MM.1S (cell line): ENCODE data around the gene BRINP2.

ENCODE experiments used
- DNase-seq: peaks from one replicate; pipeline ENCODE4 v3.0.0-alpha.2; 2015
- H2AFZ ChIP-seq: fragments of 300-600 bp; sonication (generic); 2 replicates; pipeline ENCODE4 v1.6.0; 2016; ENCODE audit warnings: antibody characterized with exemption, low read length
- H3F3A ChIP-seq: fragments of 300-600 bp; sonication (generic); 2 replicates; pipeline ENCODE4 v1.6.1; 2016; ENCODE audit warnings: mild to moderate bottlenecking, antibody characterized with exemption, low read length, moderate library complexity, mixed read lengths; ENCODE audit not compliant: insufficient read depth
- H3K27ac ChIP-seq: fragments of 300-600 bp; sonication (generic); 2 replicates; pipeline ENCODE4 v1.5.1; 2016; ENCODE audit warnings: mild to moderate bottlenecking, low read length
- H3K27me3 ChIP-seq: fragments of 300-600 bp; sonication (generic); replicated peaks from 2 replicates; pipeline ENCODE4 v1.6.0; 2016; ENCODE audit warnings: low read length; ENCODE audit not compliant: insufficient read depth
- H3K36me3 ChIP-seq: fragments of 300-600 bp; sonication (generic); replicated peaks from 2 replicates; pipeline ENCODE4 v1.6.1; 2016; ENCODE audit warnings: mild to moderate bottlenecking, low read length, mixed read lengths; ENCODE audit not compliant: insufficient read depth
- H3K4me1 ChIP-seq: fragments of 300-600 bp; sonication (generic); 2 replicates; pipeline ENCODE4 v1.6.1; 2016; ENCODE audit warnings: low read length, mixed read lengths
- H3K4me2 ChIP-seq: fragments of 300-600 bp; sonication (generic); 2 replicates; pipeline ENCODE4 v1.6.0; 2016; ENCODE audit warnings: low read depth, low read length
- H3K4me3 ChIP-seq: fragments of 300-600 bp; sonication (generic); 2 replicates; pipeline ENCODE4 v1.5.1; 2016; ENCODE audit warnings: low read length, mixed read lengths
- H3K79me2 ChIP-seq: fragments of 300-600 bp; sonication (generic); 2 replicates; pipeline ENCODE4 v1.6.1; 2016; ENCODE audit warnings: mixed run types, low read length, mixed read lengths
- H3K9ac ChIP-seq: fragments of 300-600 bp; sonication (generic); 2 replicates; pipeline ENCODE4 v1.6.1; 2016; ENCODE audit warnings: low read length, mixed read lengths
- H3K9me2 ChIP-seq: fragments of 300-600 bp; sonication (generic); replicated peaks from 2 replicates; pipeline ENCODE4 v1.6.1; 2016; ENCODE audit warnings: mild to moderate bottlenecking, low read length, mixed read lengths; ENCODE audit not compliant: insufficient read depth
- H3K9me3 ChIP-seq: fragments of 300-600 bp; sonication (generic); replicated peaks from 2 replicates; pipeline ENCODE4 v1.6.1; 2016; ENCODE audit warnings: mild to moderate bottlenecking, low read length, mixed read lengths; ENCODE audit not compliant: insufficient read depth
- H4K20me1 ChIP-seq: fragments of 300-600 bp; sonication (generic); 2 replicates; pipeline ENCODE4 v1.6.1; 2016; ENCODE audit warnings: mild to moderate bottlenecking, low read length, moderate library complexity, mixed read lengths; ENCODE audit not compliant: insufficient read depth
- EZH2 ChIP-seq: fragments of 300-600 bp; sonication (generic); optimal IDR thresholded peaks from 2 replicates; pipeline ENCODE3; 2017; ENCODE audit warnings: low read depth, mild to moderate bottlenecking, antibody characterized with exemption, low read length, mixed read lengths
- EZH2phosphoT487 ChIP-seq: fragments of 300-600 bp; sonication (generic); IDR thresholded peaks from 2 replicates; pipeline ENCODE4 v1.6.1; 2018; ENCODE audit warnings: antibody characterized with exemption, low read length
- TF ChIP-seq, protein P1 (sequence below): fragments of 300-600 bp; sonication (generic); IDR thresholded peaks from 2 replicates; pipeline ENCODE4 v1.5.1; 2016; ENCODE audit warnings: antibody characterized with exemption, low read length, mixed read lengths

The BRINP2 gene

DNA sequence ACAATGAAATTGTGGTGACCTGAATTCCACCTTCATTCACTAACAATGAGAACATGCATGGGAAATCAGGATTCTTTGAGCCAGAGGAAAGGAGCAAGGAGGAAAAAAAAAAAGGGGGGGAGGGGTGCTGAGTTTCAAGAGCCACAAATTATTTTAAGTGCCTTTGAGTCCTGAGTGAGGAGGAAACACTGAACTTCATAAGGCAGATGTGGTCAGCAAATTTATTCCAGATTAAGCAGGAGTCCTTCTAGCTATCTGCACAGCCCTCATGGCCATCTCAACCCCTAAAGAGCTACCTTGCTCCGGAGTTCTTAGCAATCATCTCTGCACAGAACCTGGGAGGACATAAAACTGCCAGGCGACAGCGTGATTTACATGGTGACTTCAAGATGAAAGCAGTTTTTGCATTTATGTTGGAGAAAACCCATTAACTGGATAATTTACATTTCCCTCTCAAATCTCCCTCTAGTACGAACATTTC is 27.9 kb upstream of the BRINP2 start:
- Histone ChIP-seq H3K27me3 (no peaks in the 10 kb centered on the region), H3F3A (no peaks in the 10 kb centered on the region), H3K4me3 (no peak overlapping the region), H3K9me2 (no peaks in the 10 kb centered on the region), H3K9ac (no peak overlapping the region), H4K20me1 (no peaks in the 10 kb centered on the region), H3K4me2 (no peak overlapping the region), H3K79me2 (no peaks in the 10 kb centered on the region), H3K27ac (no peak overlapping the region), H3K4me1 (no peaks in the 10 kb centered on the region), H2AFZ (no peak overlapping the region), H3K9me3 (no peaks in the 10 kb centered on the region), H3K36me3 (no peaks in the 10 kb centered on the region)
- no peak for DNase-seq
- TF ChIP-seq EZH2phosphoT487 = no peak
- no peak for TF ChIP-seq EZH2
- TF ChIP-seq, protein P1, sequence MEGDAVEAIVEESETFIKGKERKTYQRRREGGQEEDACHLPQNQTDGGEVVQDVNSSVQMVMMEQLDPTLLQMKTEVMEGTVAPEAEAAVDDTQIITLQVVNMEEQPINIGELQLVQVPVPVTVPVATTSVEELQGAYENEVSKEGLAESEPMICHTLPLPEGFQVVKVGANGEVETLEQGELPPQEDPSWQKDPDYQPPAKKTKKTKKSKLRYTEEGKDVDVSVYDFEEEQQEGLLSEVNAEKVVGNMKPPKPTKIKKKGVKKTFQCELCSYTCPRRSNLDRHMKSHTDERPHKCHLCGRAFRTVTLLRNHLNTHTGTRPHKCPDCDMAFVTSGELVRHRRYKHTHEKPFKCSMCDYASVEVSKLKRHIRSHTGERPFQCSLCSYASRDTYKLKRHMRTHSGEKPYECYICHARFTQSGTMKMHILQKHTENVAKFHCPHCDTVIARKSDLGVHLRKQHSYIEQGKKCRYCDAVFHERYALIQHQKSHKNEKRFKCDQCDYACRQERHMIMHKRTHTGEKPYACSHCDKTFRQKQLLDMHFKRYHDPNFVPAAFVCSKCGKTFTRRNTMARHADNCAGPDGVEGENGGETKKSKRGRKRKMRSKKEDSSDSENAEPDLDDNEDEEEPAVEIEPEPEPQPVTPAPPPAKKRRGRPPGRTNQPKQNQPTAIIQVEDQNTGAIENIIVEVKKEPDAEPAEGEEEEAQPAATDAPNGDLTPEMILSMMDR = no peak

DNA sequence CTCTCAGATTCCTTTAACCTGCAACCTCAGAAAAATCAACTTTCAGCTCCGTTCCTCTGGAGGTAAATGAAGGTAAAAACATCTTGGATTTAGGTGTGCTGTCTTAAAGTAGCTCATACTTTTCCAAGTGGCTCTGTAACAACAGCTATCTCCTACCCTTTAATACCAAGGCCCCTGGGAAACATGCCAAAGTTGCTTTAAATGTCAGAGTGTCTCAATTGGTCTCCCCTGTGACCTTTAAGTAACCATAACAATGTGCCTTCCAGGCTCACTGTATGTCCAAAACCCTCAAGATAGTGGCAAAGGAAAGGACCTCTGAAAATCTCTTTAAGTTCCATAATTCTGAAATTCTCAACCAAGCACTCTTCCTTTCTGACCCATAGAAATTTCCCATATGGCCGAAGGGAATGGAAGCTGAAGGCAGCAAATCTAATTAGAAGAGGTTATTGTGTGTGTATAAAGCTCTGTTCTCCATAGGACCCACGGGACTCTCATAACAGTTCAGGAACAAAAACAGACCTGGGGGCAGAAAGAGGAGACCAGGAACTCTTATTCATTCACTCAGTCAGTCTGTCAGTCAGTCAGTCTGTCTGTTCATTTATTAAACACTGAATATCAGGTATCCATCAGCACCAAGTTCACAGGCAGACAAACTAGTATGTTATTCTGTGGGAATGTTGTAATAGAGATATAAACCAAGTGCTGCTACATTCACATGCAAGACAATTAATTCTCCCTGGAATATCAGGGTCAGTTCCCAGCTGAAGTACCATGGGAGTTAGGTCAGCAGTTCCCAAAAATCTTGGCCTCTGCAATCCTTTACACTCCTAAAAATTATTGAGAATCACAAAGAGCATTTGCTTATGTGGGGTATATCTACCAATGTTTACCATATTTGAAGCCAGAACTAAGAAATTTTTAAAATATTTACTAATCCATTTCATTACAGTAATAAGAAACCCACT is 25.4 kb upstream of the BRINP2 start:
- Histone ChIP-seq H3K4me1 (no peaks in the 10 kb centered on the region), H3K9ac (no peak overlapping the region), H3K79me2 (no peaks in the 10 kb centered on the region), H3K27ac (no peak overlapping the region), H4K20me1 (no peaks in the 10 kb centered on the region), H3K9me2 (no peaks in the 10 kb centered on the region), H3K4me2 (no peak overlapping the region), H3K27me3 (no peaks in the 10 kb centered on the region), H2AFZ (no peak overlapping the region), H3K36me3 (no peaks in the 10 kb centered on the region), H3F3A (no peaks in the 10 kb centered on the region), H3K4me3 (no peak overlapping the region), H3K9me3 (no peaks in the 10 kb centered on the region)
- TF ChIP-seq EZH2phosphoT487 = no peak
- DNase-seq = no peak

DNA sequence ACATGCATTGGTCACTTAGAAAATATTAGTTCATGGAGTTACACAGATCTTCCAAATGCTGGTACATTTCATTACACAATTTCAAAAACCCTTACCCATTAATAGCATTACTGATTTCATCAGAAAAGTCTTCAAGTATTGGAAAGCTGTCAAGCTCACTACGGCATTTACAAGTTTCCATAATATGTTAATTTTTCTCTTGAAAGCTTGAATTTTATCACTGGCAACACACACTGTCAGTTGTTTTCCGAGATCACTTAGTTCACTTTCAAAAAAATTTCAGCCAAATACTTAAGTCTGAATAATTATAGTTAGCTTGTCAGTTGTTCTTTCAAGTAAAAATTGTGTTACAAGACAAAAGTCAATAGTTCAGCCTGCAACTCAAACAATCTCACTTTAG is 24.3 kb upstream of the BRINP2 start:
- H4K20me1 ChIP-seq = no peaks in the 10 kb centered on the region
- H2AFZ ChIP-seq = no peak overlapping the region
- no peaks in the 10 kb centered on the region for H3K79me2 ChIP-seq
- no peak overlapping the region for H3K9ac ChIP-seq
- TF ChIP-seq EZH2phosphoT487 = no peak
- no peak for TF ChIP-seq EZH2
- TF ChIP-seq, protein P1 = no peak
- no peaks in the 10 kb centered on the region for H3K27me3 ChIP-seq
- H3K27ac ChIP-seq = no peak overlapping the region
- no peak overlapping the region for H3K4me3 ChIP-seq
- no peaks in the 10 kb centered on the region for H3K4me1 ChIP-seq
- no peak overlapping the region for H3K4me2 ChIP-seq
- DNase-seq = no peak
- H3K9me2 ChIP-seq = no peaks in the 10 kb centered on the region
- H3K36me3 ChIP-seq = no peaks in the 10 kb centered on the region
- no peaks in the 10 kb centered on the region for H3F3A ChIP-seq
- no peaks in the 10 kb centered on the region for H3K9me3 ChIP-seq

DNA sequence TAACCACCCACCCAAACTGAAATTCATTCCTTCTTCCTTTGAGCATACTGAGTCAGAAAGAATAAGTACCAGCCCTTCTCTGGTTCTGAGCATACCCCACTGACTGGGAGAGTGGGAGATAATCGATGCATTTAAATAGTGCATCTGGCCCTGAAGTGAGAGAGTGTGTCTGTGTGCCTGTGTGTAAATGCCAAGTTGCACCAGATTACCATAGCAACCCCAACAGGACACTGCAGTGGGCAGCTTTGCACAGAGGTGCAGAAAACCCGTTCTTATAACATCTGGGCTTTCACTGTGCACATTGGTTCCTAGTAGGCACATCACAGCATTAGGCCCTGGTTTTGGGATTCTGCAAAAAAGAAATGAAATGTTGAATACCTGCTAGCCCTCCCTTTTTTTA is 8.5 kb upstream of the BRINP2 start:
- no peak for TF ChIP-seq EZH2
- TF ChIP-seq, protein P1 = no peak
- no peak for TF ChIP-seq EZH2phosphoT487
- Histone ChIP-seq H2AFZ (no peak overlapping the region), H3K27me3 (no peaks in the 10 kb centered on the region), H3K9ac (no peak overlapping the region), H3K27ac (no peak overlapping the region), H3K36me3 (no peaks in the 10 kb centered on the region), H3K9me2 (no peaks in the 10 kb centered on the region), H3K4me1 (no peaks in the 10 kb centered on the region), H3F3A (no peaks in the 10 kb centered on the region), H3K4me3 (no peak overlapping the region), H3K79me2 (no peaks in the 10 kb centered on the region), H3K9me3 (no peaks in the 10 kb centered on the region), H4K20me1 (no peaks in the 10 kb centered on the region), H3K4me2 (no peak overlapping the region)
- DNase-seq = no peak
